Upper lobe of left lung (tissue), 6 donors: Measurements from ENCODE around the gene PLEKHG4. TPM values are rescaled to one million over a fixed set of nuclear protein-coding genes. Genes with fewer than 3 reads are reported as not detected.

Source experiments
- ATAC-seq, 2 donors: fragments of 200-7000 bp; cut with Tn5 transposase; one replicate each; pipeline ENCODE4 v1.9.1; 2022; ENCODE audit warnings: mild to moderate bottlenecking in 2 of 2, moderate library complexity in 2 of 2; ENCODE audit not compliant: low FRiP score in 2 of 2
- DNase-seq, 2 donors: peaks; one replicate each; pipeline ENCODE4 v3.0.0-alpha.2; 2019 to 2020
- H3K27ac ChIP-seq, 4 donors: fragments of 200-600 bp; sonication (generic); one replicate each; pipeline ENCODE4 v1.5.1; 2016 to 2019
- H3K27me3 ChIP-seq, 4 donors: fragments of 200-600 bp; sonication (generic); one replicate each; pipeline ENCODE4 v1.5.1; 2017 to 2019
- H3K36me3 ChIP-seq, 4 donors: fragments of 200-600 bp; sonication (generic); one replicate each; pipeline ENCODE4 v1.5.1; 2016 to 2019
- H3K4me1 ChIP-seq, 4 donors: fragments of 200-600 bp; sonication (generic); one replicate each; pipeline ENCODE4 v1.5.1; 2018 to 2019
- H3K4me3 ChIP-seq, 4 donors: fragments of 200-600 bp; sonication (generic); one replicate each; pipeline ENCODE4 v1.5.1; 2017 to 2019; ENCODE audit warnings: mild to moderate bottlenecking in 2 of 4, moderate library complexity in 1 of 4
- H3K9me3 ChIP-seq, 4 donors: fragments of 200-600 bp; sonication (generic); one replicate each; pipeline ENCODE4 v1.5.1; 2018 to 2019
- EP300 ChIP-seq, 4 donors: sonication (generic); formaldehyde crosslinking; IDR thresholded peaks; one replicate each; pipeline ENCODE4 v1.5.1; 2017; ENCODE audit warnings: antibody characterized with exemption in 4 of 4, control low read depth in 2 of 4
- POLR2A ChIP-seq, 4 donors: fragments of 450-650 bp; IDR thresholded peaks; one replicate each; pipeline ENCODE4 v1.5.1; 2016 to 2017; ENCODE audit warnings: antibody characterized with exemption in 4 of 4, mild to moderate bottlenecking in 2 of 4
- POLR2AphosphoS5 ChIP-seq, 2 donors: sonication (generic); formaldehyde crosslinking; IDR thresholded peaks; one replicate each; pipeline ENCODE4 v1.5.1; 2017; ENCODE audit warnings: antibody characterized with exemption in 2 of 2
- WGBS, 2 donors: methylation state at CpG; one replicate each; pipeline ENCODE4 v1.1.5; 2017 to 2018; 5-methylcytosine and 5-hydroxymethylcytosine counted together
- total RNA-seq, 6 donors: library from RNA; depleted of rRNA in 4 of 6; stranded (reverse); fragments of >200 nt in 4 of 6; gene quantifications; one replicate each; pipeline versions ENCODE4 v1.1.0 to v1.2.1, GENCODE V29; 2016 to 2021
- TF ChIP-seq, protein P1 (sequence below), 6 experiments: fragments of 450-650 bp in 4 of 6; fragments of 200-600 bp in 2 of 6; sonication (generic) in 2 of 6; IDR thresholded peaks; one replicate each; pipeline ENCODE4 v1.5.1; 2016 to 2019; ENCODE audit warnings: antibody characterized with exemption in 6 of 6
- donor health status: DM: no; HTN: no; CAD: no; lungs with moderate emphysema.
- donor health status: DM: no; HTN: yes; CAD: no; lungs with severe emphysema.

PLEKHG4 gene
- total RNA-seq, 6 donors from 2014 or later: 13.4 to 39.8 (median 16.5) TPM

GRCh38 chr16:67234180-67234597 is 45.1 kb upstream of the PLEKHG4 start:
- Histone ChIP-seq H3K4me1 (peaks cover 0 to 18% (median 5%) of the 10 kb centered on the region in 4 donors), H3K27ac (peak overlapping the region in 1 of 4 donors; percentile 30), H3K27me3 (no peaks in the 10 kb centered on the region), H3K36me3 (peaks cover 80 to 100% (median 97%) of the 10 kb centered on the region in 4 donors), H3K4me3 (no peak overlapping the region), H3K9me3 (no peaks in the 10 kb centered on the region)
- no peak for TF ChIP-seq EP300 (IDR thresholded peaks at IDR 0.05)
- TF ChIP-seq POLR2AphosphoS5 (IDR thresholded peaks at IDR 0.05): no peak
- no peak for TF ChIP-seq POLR2A (IDR thresholded peaks at IDR 0.05)
- TF ChIP-seq, protein P1, sequence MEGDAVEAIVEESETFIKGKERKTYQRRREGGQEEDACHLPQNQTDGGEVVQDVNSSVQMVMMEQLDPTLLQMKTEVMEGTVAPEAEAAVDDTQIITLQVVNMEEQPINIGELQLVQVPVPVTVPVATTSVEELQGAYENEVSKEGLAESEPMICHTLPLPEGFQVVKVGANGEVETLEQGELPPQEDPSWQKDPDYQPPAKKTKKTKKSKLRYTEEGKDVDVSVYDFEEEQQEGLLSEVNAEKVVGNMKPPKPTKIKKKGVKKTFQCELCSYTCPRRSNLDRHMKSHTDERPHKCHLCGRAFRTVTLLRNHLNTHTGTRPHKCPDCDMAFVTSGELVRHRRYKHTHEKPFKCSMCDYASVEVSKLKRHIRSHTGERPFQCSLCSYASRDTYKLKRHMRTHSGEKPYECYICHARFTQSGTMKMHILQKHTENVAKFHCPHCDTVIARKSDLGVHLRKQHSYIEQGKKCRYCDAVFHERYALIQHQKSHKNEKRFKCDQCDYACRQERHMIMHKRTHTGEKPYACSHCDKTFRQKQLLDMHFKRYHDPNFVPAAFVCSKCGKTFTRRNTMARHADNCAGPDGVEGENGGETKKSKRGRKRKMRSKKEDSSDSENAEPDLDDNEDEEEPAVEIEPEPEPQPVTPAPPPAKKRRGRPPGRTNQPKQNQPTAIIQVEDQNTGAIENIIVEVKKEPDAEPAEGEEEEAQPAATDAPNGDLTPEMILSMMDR (IDR thresholded peaks at IDR 0.05): no peak
- peak in 1 of 2 donors; percentile 50 for DNase-seq
- no peak for ATAC-seq
- WGBS, 2 donors: 90 to 95% methylated on average over 2 to 10 of the region's 10 CpGs

- TF ChIP-seq, protein P1 (IDR thresholded peaks at IDR 0.05): no peak
- TF ChIP-seq POLR2A (IDR thresholded peaks at IDR 0.05) (no peak), EP300 (IDR thresholded peaks at IDR 0.05) (no peak), POLR2AphosphoS5 (IDR thresholded peaks at IDR 0.05) (no peak)
- WGBS, 2 donors: 82 to 89% methylated on average over 14 to 17 of the region's 17 CpGs
- Histone ChIP-seq H3K27me3 (no peaks in the 10 kb centered on the region), H3K27ac (peak overlapping the region; percentile 14 to 56 (median 35)), H3K4me1 (peaks cover 16 to 36% (median 22%) of the 10 kb centered on the region in 4 donors), H3K9me3 (no peaks in the 10 kb centered on the region), H3K4me3 (no peak overlapping the region), H3K36me3 (peaks cover 63 to 90% (median 81%) of the 10 kb centered on the region in 4 donors)
- DNase-seq (no peak), ATAC-seq (no peak)
These were observed 43.3 kb upstream of the PLEKHG4 start for GRCh38 chr16:67235816-67236562.

- H3K36me3 ChIP-seq: peaks cover 55 to 82% (median 73%) of the 10 kb centered on the region in 4 donors
- no peak for TF ChIP-seq EP300 (IDR thresholded peaks at IDR 0.05)
- TF ChIP-seq, protein P1 (IDR thresholded peaks at IDR 0.05): no peak
- TF ChIP-seq POLR2AphosphoS5 (IDR thresholded peaks at IDR 0.05): no peak
- TF ChIP-seq POLR2A (IDR thresholded peaks at IDR 0.05): no peak
- H3K9me3 ChIP-seq: no peaks in the 10 kb centered on the region
- peak overlapping the region; percentile 14 to 56 (median 35) for H3K27ac ChIP-seq
- H3K27me3 ChIP-seq: no peaks in the 10 kb centered on the region
- H3K4me3 ChIP-seq: no peak overlapping the region
- WGBS, 2 donors: 89 to 92% methylated on average over 35 to 47 of the region's 50 CpGs
- ATAC-seq: peak in 1 of 2 donors; percentile 54
- peak in 1 of 2 donors; percentile 91 for DNase-seq
- H3K4me1 ChIP-seq: peaks cover 23 to 43% (median 30%) of the 10 kb centered on the region in 4 donors
These were observed 42.6 kb upstream of the PLEKHG4 start for GRCh38 chr16:67236563-67237395.

DNA sequence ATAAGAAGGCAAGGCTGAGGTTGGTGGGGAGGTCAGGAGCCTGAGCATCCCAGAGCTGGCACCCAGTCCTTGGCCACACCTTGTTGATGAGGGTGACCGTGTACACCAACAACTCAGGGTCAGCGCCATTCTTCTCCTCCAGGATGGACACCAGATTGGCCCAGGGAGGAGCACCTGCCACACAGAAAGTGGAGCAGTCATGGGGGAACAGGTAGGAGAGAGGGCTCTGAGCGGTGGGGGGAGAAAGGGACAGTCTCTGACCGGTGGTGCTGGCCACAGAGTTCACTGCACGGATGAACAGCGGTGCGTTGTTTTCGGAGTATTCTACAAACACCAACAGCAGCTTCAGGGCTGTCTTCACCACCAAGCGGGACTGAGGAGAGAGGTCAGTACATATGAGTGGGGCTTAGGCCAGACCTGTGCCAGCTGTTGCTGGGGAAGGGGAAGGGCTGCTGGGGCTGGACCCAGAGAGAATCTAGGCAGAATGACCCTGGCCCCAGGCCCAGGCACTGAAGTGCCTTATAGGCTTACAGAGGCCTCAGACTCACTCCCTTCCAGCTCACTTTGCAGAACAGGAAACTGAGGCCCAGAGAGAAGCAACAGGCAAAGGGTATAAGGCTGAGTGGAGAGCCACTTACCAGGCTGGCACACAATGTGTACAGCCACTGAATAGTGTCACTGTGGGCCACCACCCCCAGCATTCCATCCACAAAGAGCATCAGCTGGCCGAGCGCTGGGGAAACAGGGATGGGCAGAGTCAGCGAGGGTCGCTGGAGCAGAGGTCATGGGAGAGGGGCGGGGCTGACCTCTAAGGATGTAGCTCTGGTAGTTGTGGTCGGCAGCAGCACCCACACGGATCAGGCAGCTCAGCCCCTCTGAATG is 41.7 kb upstream of the PLEKHG4 start:
- Histone ChIP-seq H3K4me1 (peaks cover 32 to 52% (median 39%) of the 10 kb centered on the region in 4 donors), H3K27ac (peak overlapping the region in 1 of 4 donors; percentile 46), H3K4me3 (no peak overlapping the region), H3K9me3 (no peaks in the 10 kb centered on the region), H3K27me3 (no peaks in the 10 kb centered on the region), H3K36me3 (peaks cover 53 to 74% (median 67%) of the 10 kb centered on the region in 4 donors)
- no peak for DNase-seq
- TF ChIP-seq POLR2AphosphoS5 (IDR thresholded peaks at IDR 0.05): no peak
- TF ChIP-seq EP300 (IDR thresholded peaks at IDR 0.05): no peak
- no peak for TF ChIP-seq POLR2A (IDR thresholded peaks at IDR 0.05)
- TF ChIP-seq, protein P1 (IDR thresholded peaks at IDR 0.05): no peak
- WGBS, 2 donors: 84 to 87% methylated on average over 15 to 16 of the region's 16 CpGs
- ATAC-seq: no peak
